ENCODE measurements around the gene TMEM202.

The TMEM202 gene

DNA sequence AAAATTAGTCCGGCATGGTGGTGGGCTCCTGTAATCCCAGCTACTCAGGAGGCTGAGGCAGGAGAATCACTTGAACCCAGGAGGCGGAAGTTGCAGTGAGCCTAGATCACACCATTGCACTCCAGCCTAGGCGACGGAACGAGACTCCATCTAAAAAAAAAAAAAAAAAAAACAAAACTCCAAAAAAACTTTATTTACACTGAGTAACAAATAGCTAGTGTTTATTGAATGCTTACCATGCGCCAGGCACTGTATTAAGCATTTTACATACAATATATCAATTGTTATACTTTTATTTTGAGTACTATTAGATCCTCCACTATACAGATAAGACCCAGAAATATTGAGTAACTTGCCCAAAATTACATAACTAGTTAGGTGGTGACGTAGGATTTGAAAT is 58.6 kb downstream of the TMEM202 start:
- intact Hi-C loops (cut with DNase I), result no loop called here
- DNase-seq, result no peak

Measured in head of caudate nucleus (tissue), 42 donors.